ENCODE measurements around the gene MGAT4C.
"Not testable (repeated sequence)": the region's sequence is repeated elsewhere in the genome, so short reads cannot be mapped to it uniquely, and the experiment has no call there.

MGAT4C gene

DNA sequence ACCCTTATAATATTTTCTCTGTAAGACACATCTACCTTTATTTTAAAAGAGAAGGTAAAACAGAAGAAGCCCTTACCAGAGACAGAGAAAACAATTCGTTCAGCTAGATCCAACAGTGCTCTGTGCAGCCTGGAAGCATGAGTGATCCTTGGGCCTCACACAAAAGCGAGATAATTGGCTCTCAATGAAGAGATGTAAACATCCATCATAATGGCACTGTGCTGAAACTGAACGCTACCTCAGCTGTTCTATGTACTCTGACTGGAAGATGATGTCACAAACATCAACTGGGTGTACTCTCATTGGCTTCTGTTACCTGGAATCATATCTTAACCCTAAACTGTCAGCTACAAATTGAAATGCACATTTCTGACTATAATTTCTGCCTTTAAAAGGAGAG lies at the start of gene MGAT4C:
Gene MGAT4C (minus strand): TSS at position 229 of the 400 bp plus-strand sequence.
- DNase-seq (ENCODE audit: low spot score) = no peak

DNA sequence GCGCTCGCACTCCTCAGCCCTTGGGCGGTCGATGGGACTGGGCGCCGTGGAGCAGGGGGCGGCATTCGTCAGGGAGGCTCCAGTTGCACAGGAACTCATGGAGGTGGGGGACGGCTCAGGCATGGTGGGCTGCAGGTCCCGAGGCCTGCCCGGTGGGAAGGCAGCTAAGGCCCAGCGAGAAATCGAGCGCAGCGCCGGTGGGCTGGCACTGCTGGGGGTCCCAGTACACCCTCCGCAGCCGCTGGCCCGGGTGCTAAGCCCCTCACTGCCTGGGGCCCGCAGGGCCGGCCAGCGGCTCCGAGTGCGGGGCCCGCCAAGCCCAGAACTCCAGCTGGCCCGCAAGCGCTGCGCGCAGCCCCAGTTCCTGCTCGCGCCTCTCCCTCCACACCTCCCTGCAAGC lies 40.2 kb upstream of the MGAT4C start:
- not testable (repeated sequence) for DNase-seq (ENCODE audit: low spot score)

DNA sequence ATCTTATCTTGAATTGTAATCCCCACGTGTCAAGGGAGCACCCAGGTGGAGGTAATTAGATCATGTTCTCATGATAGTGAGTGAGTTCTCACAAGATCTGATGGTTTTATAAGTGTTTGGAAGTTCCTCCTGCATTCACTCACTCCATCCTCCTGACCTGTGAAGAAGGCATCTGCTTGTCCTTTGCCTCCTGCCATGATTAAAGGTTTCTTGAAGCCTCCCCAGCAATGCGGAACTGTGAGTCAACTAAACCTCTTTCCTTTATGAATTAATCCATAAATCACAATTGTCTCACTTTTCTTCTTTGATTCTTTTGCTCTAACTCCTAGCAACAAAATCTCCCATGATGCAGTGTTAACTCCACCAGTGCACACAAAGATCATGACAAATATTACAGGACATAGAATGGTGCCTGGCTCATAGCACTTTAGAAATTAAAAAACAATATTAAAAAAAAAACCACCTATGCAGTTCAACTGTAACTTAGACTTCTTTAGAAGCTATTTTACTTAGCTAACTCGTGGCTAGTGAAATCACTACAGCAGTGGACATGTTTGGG lies 37.6 kb upstream of the MGAT4C start:
- DNase-seq (ENCODE audit: low spot score) = no peak

DNA sequence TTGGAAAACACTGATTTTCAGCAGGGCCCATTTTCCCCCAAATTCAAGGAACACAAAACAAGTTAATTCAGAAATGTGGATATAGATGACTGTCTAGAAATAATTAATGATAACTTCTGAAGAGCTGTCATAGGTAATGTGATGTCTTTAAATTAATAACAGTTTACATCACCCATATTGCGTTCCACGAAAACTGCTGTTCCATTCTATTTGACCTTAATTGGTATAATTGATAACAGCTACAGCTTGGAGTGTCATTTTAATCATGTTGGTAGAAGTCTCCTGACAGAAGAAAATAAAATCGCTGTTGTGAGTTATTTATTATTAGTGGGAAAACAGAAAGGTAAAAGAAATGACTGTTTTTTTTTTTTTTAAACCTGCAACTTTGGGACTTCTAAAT lies 36.3 kb upstream of the MGAT4C start:
- DNase-seq (ENCODE audit: low spot score) = no peak

DNA sequence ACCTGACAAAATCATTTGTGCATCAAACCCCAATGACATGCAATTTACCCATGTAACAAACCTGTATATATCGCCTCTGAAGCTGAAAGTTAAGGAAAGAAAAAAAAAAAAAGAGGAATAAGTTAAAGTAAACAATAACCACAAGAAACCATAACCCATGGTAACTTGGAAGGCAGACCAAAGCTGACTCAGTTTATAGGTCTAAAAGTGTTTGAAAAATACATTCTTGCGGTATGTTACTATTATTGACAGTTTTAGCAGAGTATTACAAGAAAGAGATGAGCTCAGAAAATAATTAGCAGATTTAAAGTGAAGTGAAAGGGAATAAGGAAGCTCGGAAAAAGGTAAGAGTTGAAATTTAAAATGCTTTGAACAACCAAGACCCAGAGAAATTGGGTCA lies 34.4 kb upstream of the MGAT4C start:
- DNase-seq (ENCODE audit: low spot score) = no peak

DNA sequence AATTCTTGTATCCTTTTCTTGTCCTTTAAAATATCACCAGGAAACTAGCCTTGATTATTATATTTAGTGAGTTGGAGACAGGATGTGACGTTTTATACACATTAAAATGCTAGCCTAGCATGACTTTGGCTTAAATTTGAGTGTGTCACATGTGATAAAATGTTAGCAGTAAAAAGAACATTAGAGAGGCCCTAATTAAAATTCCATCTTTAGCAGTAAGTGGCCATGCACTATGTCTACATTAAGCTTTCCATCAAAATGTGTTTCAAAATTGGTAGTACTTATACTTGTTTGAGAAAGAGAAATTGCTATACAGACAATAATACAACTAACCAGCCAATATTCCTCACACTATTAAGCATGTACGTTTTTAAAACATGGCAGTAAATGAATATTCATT lies 29.9 kb upstream of the MGAT4C start:
- no peak for DNase-seq (ENCODE audit: low spot score)

DNA sequence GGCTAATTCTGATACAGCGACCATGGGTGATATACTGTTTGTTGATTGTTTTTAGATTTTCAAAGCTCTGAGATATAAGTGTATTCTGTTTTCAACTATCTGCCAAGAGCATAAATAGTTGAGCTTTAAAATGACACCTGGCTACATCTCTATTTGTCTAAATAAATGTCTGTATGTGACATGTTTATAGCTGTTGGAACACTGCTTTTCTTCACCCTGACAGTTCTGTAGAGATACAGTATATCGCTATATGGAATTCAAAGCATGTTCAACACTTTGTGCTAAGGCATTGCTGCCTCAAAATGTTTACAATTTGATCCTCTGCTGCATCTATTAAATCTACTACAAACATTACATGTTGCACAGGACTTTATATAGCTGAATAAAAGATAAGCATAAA lies 27.4 kb upstream of the MGAT4C start:
- no peak for DNase-seq (ENCODE audit: low spot score)

DNA sequence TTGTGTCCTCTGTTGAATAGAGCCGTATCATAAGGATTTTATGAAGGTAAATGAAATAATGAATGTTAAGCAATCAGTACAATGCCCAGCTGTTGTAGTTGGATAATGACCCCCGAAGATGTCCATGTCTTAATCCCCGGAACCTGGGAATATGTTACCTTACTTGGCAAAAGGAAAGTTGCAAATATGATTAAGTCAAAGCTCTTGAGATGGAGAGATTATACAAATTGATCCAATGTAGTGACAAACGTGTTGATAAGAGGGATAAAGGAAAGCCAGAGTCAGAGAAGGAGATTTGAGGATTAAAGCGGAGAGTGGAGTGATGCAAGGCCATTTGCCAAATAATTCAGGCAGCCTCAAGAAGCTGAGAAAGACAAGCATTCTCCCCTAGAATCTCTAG lies 19.2 kb upstream of the MGAT4C start:
- no peak for DNase-seq (ENCODE audit: low spot score)

DNA sequence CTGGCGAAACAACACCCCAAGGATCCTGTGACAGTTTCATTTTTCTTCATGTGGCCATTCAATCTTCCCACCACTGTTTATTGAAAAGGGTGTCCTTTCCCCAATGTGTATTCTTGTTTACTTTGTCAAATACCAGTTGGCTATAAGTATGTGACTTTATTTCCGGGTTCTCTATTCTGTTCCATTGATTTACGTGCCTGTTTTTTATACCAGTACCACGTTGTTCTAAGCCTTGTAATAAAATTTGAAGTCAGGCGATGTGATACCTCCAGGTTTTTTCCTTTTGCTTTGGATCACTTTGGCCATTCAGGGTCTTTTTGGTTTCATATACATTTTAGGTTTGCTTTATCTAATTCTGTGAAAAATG lies 9.1 kb upstream of the MGAT4C start:
- no peak for DNase-seq (ENCODE audit: low spot score)

DNA sequence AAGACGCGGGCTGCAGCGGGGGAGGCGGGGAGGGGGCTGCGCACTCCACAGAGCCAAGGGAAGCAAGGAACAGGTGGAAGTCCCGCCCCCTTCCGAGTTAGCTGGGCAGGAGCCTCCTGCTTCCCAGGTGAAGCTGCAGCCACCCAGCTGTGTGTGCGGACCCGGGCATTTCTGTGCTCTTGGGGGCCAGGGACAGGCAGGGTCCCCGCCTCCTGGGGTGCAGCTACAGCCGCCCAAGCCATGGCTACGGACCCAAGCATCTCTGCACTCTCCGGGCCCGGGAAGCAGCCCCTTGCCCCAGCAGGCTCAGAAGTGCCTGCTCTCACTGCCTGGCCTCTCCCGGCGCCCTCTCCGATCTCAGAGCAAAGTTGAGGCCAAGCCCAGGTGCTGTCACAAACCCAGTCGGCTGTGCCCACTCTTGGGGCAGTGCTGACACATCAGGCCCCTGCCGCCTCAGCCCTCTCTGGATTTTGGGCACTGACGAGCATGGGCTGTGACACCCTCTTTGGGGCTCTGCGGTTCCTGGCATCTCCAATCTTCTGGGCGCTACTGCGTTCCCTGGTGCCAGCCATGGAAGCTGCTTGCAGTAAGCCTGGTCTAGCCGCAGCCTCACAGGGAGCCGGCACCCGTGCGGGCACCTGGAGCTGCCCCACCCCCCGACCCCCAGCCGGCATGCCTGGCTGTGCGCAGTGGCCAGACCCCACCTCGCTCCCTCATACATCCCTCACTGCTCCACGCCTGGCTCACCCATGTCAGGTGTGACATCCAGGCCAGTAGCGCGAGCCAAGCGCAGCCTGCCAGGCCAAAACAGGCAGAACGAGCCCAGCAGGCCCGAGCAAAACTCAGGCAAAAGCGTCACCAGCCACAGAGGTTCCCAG lies 8.5 kb upstream of the MGAT4C start:
- no peak for DNase-seq (ENCODE audit: low spot score)

DNA sequence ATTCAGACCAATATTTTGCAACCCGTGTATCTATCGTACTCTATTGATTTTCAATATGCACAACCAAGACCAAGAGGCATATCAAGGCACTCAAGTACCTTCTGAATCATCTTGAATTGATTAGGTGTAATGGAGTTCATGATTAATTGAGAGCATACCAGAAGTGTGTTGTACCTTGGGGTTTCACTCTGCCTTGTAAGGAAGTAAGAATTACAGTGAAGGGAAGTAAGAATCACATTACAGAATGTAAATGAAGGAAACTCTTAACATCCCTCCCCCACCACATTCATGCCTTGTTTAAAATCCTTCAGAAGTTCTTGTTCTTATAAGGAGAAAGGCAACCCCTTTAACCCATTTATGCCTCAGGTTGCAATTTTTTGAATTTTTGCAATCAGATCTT lies 5.4 kb upstream of the MGAT4C start:
- DNase-seq (ENCODE audit: low spot score) = no peak

DNA sequence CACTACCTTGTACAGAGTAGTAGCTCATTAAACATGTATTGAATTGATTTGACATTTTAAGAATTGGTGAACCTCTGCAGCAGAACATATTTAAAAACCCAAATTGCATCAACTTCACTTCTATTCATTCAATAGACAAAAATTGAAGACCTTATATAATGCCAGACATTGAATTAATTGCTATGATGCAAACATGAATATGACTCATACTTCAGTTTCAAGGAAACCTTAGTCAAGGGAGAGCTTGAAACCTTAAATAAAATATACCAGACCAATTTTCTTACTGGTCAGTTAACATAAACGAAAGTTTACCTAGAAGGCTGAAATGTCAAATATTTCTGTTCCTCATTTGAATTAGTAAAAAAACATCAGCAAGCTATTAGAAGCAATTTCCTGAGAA lies 5.0 kb upstream of the MGAT4C start:
- no peak for DNase-seq (ENCODE audit: low spot score)

DNA sequence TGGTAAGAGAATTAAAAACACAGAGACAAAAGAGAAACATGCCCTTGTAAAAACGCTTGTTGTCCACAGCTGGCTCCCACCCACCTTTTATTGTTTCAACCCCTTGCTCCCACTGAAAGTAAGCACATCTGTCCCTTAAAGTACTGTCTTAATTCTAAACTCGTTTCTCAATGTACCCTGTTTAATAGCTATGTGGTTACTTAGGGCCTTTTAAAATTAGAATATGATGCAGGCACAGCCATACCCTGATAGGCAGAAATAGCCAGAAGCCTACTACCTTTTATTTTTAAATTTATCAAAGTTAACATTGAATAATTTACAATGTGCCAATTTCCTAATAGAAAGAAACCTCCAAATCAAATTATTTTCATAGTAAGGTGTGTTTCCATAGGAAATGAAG lies 4.0 kb upstream of the MGAT4C start:
- DNase-seq (ENCODE audit: low spot score) = no peak

DNA sequence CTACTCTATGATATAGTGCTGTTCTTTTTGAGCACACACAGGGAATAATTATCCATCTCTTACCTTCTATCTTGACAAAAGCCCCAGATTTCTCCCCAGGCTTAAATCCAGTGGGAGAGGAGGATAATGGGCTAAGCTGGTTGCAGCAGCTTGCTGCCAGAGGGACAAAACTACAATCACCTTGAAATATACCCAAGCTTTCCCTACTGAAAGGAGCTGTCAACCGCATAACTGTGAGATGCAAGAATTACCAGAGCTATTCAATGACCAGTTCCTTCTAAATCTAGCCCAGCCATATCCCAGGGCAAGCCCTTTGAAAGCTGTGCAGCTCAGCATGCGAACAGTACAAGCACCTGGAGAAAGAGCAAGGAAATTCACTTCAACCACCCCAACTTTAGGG lies 943 bp upstream of the MGAT4C start:
- DNase-seq (ENCODE audit: low spot score) = no peak

DNA sequence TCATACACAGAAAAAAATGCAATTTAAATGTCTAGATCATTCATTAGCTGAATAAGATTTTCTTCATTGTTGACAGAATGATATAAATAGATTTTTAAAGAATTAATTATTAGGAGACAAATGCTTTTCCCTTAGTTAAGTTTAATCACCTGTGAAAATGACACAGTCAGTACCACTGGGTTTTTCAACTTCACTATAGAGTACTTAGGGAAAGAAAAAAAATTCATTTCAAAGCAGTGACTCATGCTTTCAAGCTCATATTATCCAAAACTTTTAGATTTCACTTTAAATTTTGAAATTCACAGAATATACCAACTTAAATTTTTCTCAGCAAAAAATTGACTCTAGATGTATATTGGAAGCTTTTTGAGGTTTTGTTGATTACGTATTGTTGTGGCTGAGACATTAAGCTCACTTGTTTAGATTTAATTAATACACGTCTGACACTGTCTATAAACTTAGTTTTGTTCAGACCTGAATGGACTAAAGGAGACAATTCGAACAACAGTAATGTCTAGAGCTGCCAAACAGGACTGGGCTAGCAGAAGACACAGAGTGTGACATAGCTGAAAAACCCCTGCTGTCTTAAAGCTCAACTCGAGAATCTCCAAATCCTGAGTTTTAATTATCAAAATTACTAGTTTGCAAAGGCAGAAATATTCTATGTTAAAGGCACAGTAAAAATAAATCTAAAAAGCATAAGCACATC lies 1.6 kb downstream of the MGAT4C start:
- DNase-seq (ENCODE audit: low spot score) = no peak

DNA sequence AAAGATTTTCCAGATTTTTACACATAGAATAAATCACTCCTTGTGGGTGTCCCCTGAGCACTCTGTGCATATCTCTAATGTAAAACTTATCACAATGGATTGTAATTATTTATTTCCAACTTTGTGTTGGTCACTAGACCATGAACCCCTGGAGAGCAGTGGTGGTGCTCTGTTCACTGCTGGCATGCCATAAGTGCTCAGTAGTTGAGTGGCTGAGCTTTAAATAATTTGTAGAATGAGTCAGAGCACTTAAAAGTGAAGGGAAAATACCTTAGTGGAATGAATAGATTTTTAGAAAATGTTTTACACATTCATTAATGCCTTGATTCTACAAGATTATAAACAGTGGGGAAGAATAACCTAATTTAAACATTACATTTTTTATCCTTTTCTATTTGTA lies 6.3 kb downstream of the MGAT4C start:
- no peak for DNase-seq (ENCODE audit: low spot score)

DNA sequence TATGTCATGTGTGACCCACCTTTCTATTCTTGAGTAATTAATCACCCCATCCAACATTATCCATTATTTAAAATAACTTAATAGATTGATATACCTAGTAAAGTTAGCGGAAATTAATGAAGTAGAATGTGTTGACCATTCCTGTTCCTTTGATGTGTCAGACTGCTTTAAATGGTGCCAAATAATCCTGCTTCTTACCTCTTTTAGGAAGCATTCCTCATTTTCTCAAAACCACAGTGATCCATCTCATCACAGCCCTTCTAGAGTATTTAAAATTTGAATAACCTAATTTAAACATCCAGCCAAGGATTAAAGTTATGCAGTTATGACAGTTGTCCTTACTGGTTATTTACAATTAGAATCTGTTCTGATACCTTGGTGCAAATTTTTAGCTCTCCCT lies 6.9 kb downstream of the MGAT4C start:
- DNase-seq (ENCODE audit: low spot score) = no peak

DNA sequence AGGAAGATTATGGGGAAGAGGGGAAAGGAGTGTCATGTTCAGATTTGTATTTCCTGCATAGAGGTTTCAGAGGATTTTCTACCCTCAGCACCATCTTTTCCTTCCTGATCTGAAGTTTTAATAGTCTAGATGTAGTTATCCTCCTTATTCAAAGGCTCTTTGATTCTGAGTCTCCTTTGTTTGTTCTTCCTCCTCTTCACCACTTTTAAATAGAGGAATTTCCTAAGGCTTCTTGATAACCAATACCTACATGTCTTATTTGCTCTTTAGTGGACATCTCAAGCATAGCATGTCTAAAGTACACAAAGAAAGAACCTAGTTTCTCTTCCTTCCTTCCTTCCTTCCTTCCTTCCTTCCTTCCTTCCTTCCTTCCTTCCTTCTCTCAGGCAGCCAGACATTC lies 8.3 kb downstream of the MGAT4C start:
- DNase-seq (ENCODE audit: low spot score) = no peak

DNA sequence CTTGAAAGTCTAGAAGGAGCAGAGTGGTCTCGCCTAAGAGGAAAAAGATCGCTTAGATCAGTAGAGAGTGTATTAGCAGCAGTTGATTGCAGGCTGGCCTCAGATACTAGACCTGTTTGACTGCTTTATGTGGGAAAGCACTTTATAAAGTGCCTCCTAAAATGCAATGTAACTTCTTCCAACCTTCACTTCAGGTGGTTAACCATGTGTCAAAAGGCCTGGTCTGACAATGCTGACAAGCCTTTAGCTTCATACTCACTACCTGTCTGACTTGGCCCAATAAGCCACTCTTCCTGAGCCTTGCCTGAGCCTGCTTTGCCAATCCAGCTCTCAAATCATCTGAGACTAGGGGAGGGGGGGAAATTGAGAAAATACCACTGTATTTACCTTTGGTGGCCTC lies 14.6 kb downstream of the MGAT4C start:
- DNase-seq (ENCODE audit: low spot score) = no peak

DNA sequence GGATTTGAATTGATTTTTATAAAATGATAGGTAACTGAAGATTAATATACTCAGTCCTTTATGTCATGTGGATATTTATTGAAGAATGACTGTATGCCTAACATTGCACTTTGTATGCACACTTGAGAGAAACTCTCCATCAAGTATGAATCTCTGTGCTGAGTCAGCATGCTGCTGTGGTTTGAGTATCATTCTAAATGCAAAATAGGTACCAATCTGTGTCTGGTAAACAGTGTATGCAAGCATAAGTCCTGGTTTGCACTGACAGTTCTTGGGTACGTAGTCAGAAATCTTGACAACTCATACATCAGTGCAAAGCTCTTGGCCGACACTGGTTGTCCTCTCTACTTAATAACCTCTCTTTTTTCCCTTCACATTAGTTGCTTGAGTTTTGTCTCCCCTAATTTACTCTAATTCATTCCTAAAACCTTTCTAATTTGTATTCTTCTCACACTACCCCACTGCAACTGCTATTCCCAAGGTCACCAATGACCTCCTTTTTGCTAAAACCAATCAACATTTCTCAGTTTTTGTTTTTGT lies 21.8 kb downstream of the MGAT4C start:
- no peak for DNase-seq (ENCODE audit: low spot score)

DNA sequence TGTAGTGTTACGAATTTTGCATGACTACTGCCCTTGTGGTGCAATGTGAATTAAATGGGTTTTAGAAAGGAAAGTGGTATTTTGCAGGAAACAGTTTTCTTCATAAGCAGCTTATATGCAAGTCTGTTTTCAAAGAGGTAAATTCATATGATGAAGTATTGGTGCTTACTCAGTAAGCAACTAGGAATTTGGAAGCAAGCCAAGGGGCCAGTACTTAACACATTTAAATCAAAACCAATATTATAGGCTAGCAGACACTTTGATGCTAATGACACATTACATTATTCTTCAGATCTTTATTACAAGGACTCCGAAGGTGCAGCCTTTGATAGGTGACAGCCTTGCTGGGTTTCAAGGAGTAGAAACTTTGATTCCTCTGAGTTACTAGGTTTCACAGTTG lies 23.1 kb downstream of the MGAT4C start:
- DNase-seq (ENCODE audit: low spot score) = no peak

DNA sequence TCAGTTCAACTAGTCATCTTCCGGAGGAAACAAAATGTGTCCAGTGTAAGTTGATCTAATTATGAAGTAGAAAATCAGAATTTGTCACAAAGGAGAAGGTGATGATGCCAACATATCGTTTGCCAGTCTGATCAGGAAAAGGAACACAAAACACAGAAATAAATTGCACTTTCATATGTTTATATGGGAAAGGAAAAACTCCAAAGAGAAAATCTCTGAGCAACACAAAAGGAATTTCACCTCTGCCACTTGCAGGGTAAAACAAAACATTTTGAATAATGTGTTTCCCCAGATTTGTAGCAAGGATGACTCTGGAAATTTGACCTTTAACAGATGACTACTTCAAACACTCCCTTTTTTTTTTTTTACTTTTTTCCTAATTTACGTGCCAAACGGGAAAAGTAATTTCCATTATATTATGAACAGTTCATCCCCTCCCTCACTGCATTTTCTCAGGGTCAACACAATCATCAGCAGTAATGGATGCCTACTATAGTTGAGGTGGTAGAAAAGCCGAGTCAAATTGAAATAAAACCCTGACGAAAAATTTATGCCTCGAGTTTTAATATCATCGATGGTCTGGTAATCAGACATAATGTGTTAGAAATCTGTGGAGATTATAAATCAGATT lies 25.6 kb downstream of the MGAT4C start:
- no peak for DNase-seq (ENCODE audit: low spot score)

DNA sequence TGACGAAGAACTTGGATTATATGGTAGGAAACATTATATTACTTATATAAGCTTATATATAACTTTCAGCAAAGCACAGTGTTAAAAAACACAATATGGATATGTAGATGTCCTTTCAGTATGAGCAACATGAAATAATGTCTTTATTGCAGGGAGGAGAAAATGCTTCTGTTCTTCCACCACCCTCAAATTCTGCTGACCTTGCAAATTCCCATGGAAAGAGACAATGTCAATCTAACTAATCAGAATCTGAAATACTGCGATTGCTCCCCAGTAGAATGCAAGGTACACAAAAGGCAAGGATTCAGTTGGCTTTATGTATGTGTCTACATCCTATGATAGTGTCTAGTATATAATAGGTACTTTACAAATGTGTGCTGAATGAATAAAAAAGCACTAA lies 26.4 kb downstream of the MGAT4C start:
- DNase-seq (ENCODE audit: low spot score) = no peak

Data from CD4-positive, alpha-beta T cell treated with Interleukin-6 at 100 ng/mL for 8 hours (primary cell).